ENCODE measurements around the gene SP110. TPM values are rescaled to one million over a fixed set of nuclear protein-coding genes. Genes with fewer than 3 reads are reported as not detected.

SP110 gene
- total and polyA plus RNA-seq, 2 of the 4 experiments (the other 2 are of a cell fraction) = 9.3 to 10.2 TPM

- no peak for TF ChIP-seq CEBPB (IDR thresholded peaks at IDR 0.05; ENCODE audit: low read depth, low read length)
- TF ChIP-seq RCOR1 (IDR thresholded peaks at IDR 0.05; ENCODE audit: insufficient replicate concordance, low read length) = no peak
- no peak for TF ChIP-seq RAD21 (IDR thresholded peaks at IDR 0.05; ENCODE audit: low read length)
- TF ChIP-seq MAFK (IDR thresholded peaks at IDR 0.05; ENCODE audit: low read depth, low read length) = no peak
- TF ChIP-seq SMC3 (IDR thresholded peaks at IDR 0.05; ENCODE audit: low read depth, low read length) = no peak
- TF ChIP-seq NFE2L2 (IDR thresholded peaks at IDR 0.05; ENCODE audit: low read depth, low read length) = no peak
- TF ChIP-seq USF2 (IDR thresholded peaks at IDR 0.05; ENCODE audit: low read depth, low read length) = no peak
- TF ChIP-seq FOS (IDR thresholded peaks at IDR 0.05; ENCODE audit: low read depth, low read length) = no peak
- TF ChIP-seq RFX5 (IDR thresholded peaks at IDR 0.05; ENCODE audit: low read depth, low read length) = no peak
- TF ChIP-seq POLR2A (IDR thresholded peaks at IDR 0.05; ENCODE audit: low read depth, low read length) = no peak
- TF ChIP-seq CHD1 (IDR thresholded peaks at IDR 0.05; ENCODE audit: low read depth, low read length) = no peak
- TF ChIP-seq MAZ (IDR thresholded peaks at IDR 0.05; ENCODE audit: borderline replicate concordance, low read depth, low read length) = no peak
- no peak for TF ChIP-seq ELK1 (IDR thresholded peaks at IDR 0.05; ENCODE audit: borderline replicate concordance, low read depth, low read length)
- no peak for TF ChIP-seq MXI1 (IDR thresholded peaks at IDR 0.05; ENCODE audit: borderline replicate concordance, low read depth, low read length)
- no peak for TF ChIP-seq CTCF (conservative IDR thresholded peaks at IDR 0.05; ENCODE audit: low read depth, low read length)
- TF ChIP-seq BHLHE40 (IDR thresholded peaks at IDR 0.05; ENCODE audit: low read depth, low read length) = no peak
- Histone ChIP-seq H3K9ac (ENCODE audit: low read depth, low read length) (no peak overlapping the region), H2AFZ (replicated peaks; ENCODE audit: low read length, poor library complexity) (no peak overlapping the region), H2BK20ac (ENCODE audit: low read depth, low read length) (no peak overlapping the region), H2BK15ac (ENCODE audit: low read depth, low read length) (no peak overlapping the region), H3K9me1 (ENCODE audit: insufficient read depth, low read length) (no peaks in the 10 kb centered on the region), H3K4ac (ENCODE audit: low read depth, low read length) (no peak overlapping the region), H3K27ac (ENCODE audit: insufficient read depth, low read length) (no peak overlapping the region), H2BK120ac (ENCODE audit: low read depth, low read length) (no peak overlapping the region), H3K56ac (ENCODE audit: extremely low read depth, insufficient read depth, low read length) (no peak overlapping the region), H4K20me1 (ENCODE audit: insufficient read depth, low read length) (no peaks in the 10 kb centered on the region), H4K5ac (ENCODE audit: low read depth, low read length) (no peak overlapping the region), H3K36me3 (ENCODE audit: control insufficient read depth, insufficient read depth, low read length) (no peaks in the 10 kb centered on the region), H3K23ac (ENCODE audit: low read depth, low read length) (no peak overlapping the region), H3K18ac (ENCODE audit: low read depth, low read length) (no peak overlapping the region), H3K4me1 (ENCODE audit: control insufficient read depth, insufficient read depth, low read length) (no peaks in the 10 kb centered on the region), H2AK5ac (ENCODE audit: low read depth, low read length) (no peak overlapping the region), H3K27me3 (ENCODE audit: control insufficient read depth, insufficient read depth, low read length) (no peaks in the 10 kb centered on the region), H4K91ac (ENCODE audit: insufficient read depth, low read depth, low read length) (no peak overlapping the region), H3K4me3 (ENCODE audit: insufficient read depth, low read depth, low read length) (no peak overlapping the region), H3K79me1 (ENCODE audit: low read depth in 1 of 2, low read length in 2 of 2) (no peaks in the 10 kb centered on the region), H2BK5ac (ENCODE audit: low read depth, low read length, poor library complexity, severe bottlenecking) (no peak overlapping the region), H2AK9ac (replicated peaks; ENCODE audit: low read depth, low read length, poor library complexity) (no peak overlapping the region), H4K8ac (ENCODE audit: low read depth in 2 of 2, low read length in 2 of 2) (no peak overlapping the region), H3K14ac (replicated peaks; ENCODE audit: low read depth, low read length) (no peak overlapping the region), H3K9me3 (ENCODE audit: control insufficient read depth, insufficient read depth, low read length) (no peaks in the 10 kb centered on the region; the same call in 1 of the 2 replicates), H3K4me2 (ENCODE audit: low read depth, low read length) (no peak overlapping the region)
- ATAC-seq (ENCODE audit: low read depth) (no peak), DNase-seq (no peak)
- no TSS peak for BruUV-seq (replicated peaks)
- WGBS, 2 experiments (ENCODE audit: extremely low coverage in 2 of 2, insufficient read length in 1 of 2) = 88% methylated on average over 1 of the region's 1 CpG; no CpG with 5 or more reads in 1 of the 2 experiments
- in situ Hi-C loops (cut with MboI; ENCODE audit: low sequenced_read_pairs) (no loop called here), intact Hi-C loops (cut with micrococcal nuclease) (no loop called here), dilution Hi-C loops (cut with HindIII; ENCODE audit: low sequenced_read_pairs, unreplicated experiment) (no loop called here)
- ChIA-PET CTCF (no interaction called here), POLR2A (ENCODE audit: unreplicated experiment) (no interaction called here)
Observed at GRCh38 chr2:230144355-230144754, 75.4 kb downstream of the SP110 start.
